Measurements from ENCODE around the gene ZNF765. TPM values are rescaled to one million over a fixed set of nuclear protein-coding genes. Genes with fewer than 3 reads are reported as not detected.

The ZNF765 gene
- total and polyA plus RNA-seq, 2 experiments from 2014 or later, result 12.7 to 24.5 TPM

- no peaks in the 10 kb centered on the region for H3K9me3 ChIP-seq (ENCODE audit: low read depth)
- H3K27me3 ChIP-seq, result no peaks in the 10 kb centered on the region
- no peak overlapping the region for H3K4me3 ChIP-seq
- no peak overlapping the region for H3K4me2 ChIP-seq
- H3K36me3 ChIP-seq (replicated peaks; ENCODE audit: insufficient read depth, low read depth), result peaks cover 2% of the 10 kb centered on the region
- DNase-seq (ENCODE audit: low spot score), result no peak
- no peaks in the 10 kb centered on the region for H4K20me1 ChIP-seq (ENCODE audit: insufficient read depth, poor library complexity, severe bottlenecking)
- no peaks in the 10 kb centered on the region for H3K9me2 ChIP-seq (replicated peaks; ENCODE audit: insufficient read depth)
- H3K27ac ChIP-seq, result no peak overlapping the region
- H2AFZ ChIP-seq, result no peak overlapping the region
- no peaks in the 10 kb centered on the region for H3K4me1 ChIP-seq (ENCODE audit: insufficient read depth)
- H3K79me2 ChIP-seq, result peaks cover under 1% of the 10 kb centered on the region
- TF ChIP-seq CTCF (IDR thresholded peaks at IDR 0.05; ENCODE audit: poor library complexity), result no peak
- TF ChIP-seq EZH2phosphoT487 (IDR thresholded peaks at IDR 0.05; ENCODE audit: low read depth, severe bottlenecking, unreplicated experiment), result no peak
- no peak for TF ChIP-seq EZH2 (IDR thresholded peaks at IDR 0.05; ENCODE audit: borderline replicate concordance)
- 63% methylated on average over 3 of the region's 3 CpGs for WGBS (ENCODE audit: low lambda C conversion rate, missing lambda C conversion rate)
Observed at GRCh38 chr19:53374288-53374687, 20.7 kb upstream of the ZNF765 start.

DNA sequence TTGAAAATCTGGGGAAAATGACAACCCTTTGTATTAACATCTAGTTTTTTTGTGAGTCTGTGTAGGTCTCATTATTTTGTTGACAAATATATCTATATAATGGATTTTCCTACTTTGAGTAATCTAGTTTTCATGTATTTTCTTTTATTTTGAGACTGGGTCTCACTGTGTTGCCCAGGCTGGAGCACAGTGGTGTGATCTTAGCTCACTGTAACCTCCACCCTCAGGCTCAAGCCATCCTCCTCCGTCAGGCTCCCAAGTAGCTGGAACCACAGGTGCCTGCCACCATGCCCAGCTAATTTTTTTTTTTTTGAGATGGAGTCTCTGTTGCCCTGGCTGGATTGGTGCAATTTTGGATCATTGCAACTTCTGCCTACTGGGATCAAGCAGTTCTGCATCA lies 20.2 kb upstream of the ZNF765 start:
- no peak overlapping the region for H2AFZ ChIP-seq
- H3K9me3 ChIP-seq (ENCODE audit: low read depth), result no peaks in the 10 kb centered on the region
- H3K27me3 ChIP-seq, result no peaks in the 10 kb centered on the region
- TF ChIP-seq CTCF (IDR thresholded peaks at IDR 0.05; ENCODE audit: poor library complexity) (no peak), EZH2 (IDR thresholded peaks at IDR 0.05; ENCODE audit: borderline replicate concordance) (no peak), EZH2phosphoT487 (IDR thresholded peaks at IDR 0.05; ENCODE audit: low read depth, severe bottlenecking, unreplicated experiment) (no peak)
- H3K9me2 ChIP-seq (replicated peaks; ENCODE audit: insufficient read depth), result no peaks in the 10 kb centered on the region
- H3K4me1 ChIP-seq (ENCODE audit: insufficient read depth), result no peaks in the 10 kb centered on the region
- H3K27ac ChIP-seq, result no peak overlapping the region
- H3K79me2 ChIP-seq, result no peaks in the 10 kb centered on the region
- H3K4me2 ChIP-seq, result no peak overlapping the region
- H4K20me1 ChIP-seq (ENCODE audit: insufficient read depth, poor library complexity, severe bottlenecking), result no peaks in the 10 kb centered on the region
- no peak for DNase-seq (ENCODE audit: low spot score)
- no peak overlapping the region for H3K4me3 ChIP-seq
- 91% methylated on average over 1 of the region's 1 CpG for WGBS (ENCODE audit: low lambda C conversion rate, missing lambda C conversion rate)
- H3K36me3 ChIP-seq (replicated peaks; ENCODE audit: insufficient read depth, low read depth), result peaks cover 5% of the 10 kb centered on the region

DNA sequence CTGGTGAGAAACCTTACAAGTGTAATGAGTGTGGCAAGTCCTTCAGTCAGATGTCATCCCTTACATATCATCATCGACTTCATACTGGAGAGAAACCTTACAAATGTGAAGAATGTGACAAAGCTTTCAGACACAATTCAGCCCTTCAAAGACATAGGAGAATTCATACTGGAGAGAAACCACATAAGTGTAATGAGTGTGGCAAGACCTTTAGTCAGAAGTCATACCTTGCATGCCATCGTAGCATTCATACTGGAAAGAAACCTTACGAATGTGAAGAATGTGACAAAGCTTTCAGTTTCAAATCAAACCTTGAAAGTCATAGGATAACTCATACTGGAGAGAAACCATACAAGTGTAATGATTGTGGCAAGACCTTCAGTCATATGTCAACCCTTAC lies 13.6 kb upstream of the ZNF765 start:
- Histone ChIP-seq H3K9me2 (replicated peaks; ENCODE audit: insufficient read depth) (no peaks in the 10 kb centered on the region), H3K79me2 (no peaks in the 10 kb centered on the region), H2AFZ (no peak overlapping the region), H3K4me3 (no peak overlapping the region), H3K27me3 (no peaks in the 10 kb centered on the region), H4K20me1 (ENCODE audit: insufficient read depth, poor library complexity, severe bottlenecking) (no peaks in the 10 kb centered on the region), H3K4me1 (ENCODE audit: insufficient read depth) (no peaks in the 10 kb centered on the region), H3K36me3 (replicated peaks; ENCODE audit: insufficient read depth, low read depth) (peaks cover 5% of the 10 kb centered on the region), H3K9me3 (ENCODE audit: low read depth) (peaks cover 46% of the 10 kb centered on the region), H3K27ac (no peak overlapping the region), H3K4me2 (no peak overlapping the region)
- TF ChIP-seq CTCF (IDR thresholded peaks at IDR 0.05; ENCODE audit: poor library complexity) (no peak), EZH2phosphoT487 (IDR thresholded peaks at IDR 0.05; ENCODE audit: low read depth, severe bottlenecking, unreplicated experiment) (no peak), EZH2 (IDR thresholded peaks at IDR 0.05; ENCODE audit: borderline replicate concordance) (no peak)
- no peak for DNase-seq (ENCODE audit: low spot score)
- WGBS (ENCODE audit: low lambda C conversion rate, missing lambda C conversion rate), result 98% methylated on average over 3 of the region's 3 CpGs

DNA sequence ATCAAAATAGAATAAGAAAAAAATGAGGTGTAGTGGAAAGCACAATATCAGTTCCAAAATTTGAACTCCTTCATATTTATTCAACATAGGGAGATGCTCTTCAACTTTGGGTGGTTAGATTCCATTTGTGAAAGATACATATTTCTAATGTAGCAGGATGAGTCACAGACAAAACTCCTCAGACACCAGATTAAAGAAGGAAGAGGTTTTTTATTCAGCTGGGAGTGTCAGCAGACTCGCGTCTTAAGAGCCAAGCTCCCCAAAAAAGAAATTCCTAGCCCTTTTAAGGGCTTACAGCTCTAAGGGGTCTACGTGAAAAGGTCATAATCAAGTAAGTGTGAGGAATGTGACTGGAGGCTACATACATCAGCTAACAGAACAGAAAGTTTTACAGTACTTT lies 6.8 kb upstream of the ZNF765 start:
- Histone ChIP-seq H3K4me2 (no peak overlapping the region), H3K4me1 (ENCODE audit: insufficient read depth) (no peaks in the 10 kb centered on the region), H3K36me3 (replicated peaks; ENCODE audit: insufficient read depth, low read depth) (no peaks in the 10 kb centered on the region), H3K27ac (no peak overlapping the region), H3K27me3 (no peaks in the 10 kb centered on the region), H3K4me3 (no peak overlapping the region), H2AFZ (no peak overlapping the region), H3K9me2 (replicated peaks; ENCODE audit: insufficient read depth) (no peaks in the 10 kb centered on the region), H4K20me1 (ENCODE audit: insufficient read depth, poor library complexity, severe bottlenecking) (no peaks in the 10 kb centered on the region), H3K79me2 (no peaks in the 10 kb centered on the region), H3K9me3 (ENCODE audit: low read depth) (peaks cover 17% of the 10 kb centered on the region)
- WGBS (ENCODE audit: low lambda C conversion rate, missing lambda C conversion rate), result 81% methylated on average over 3 of the region's 3 CpGs
- DNase-seq (ENCODE audit: low spot score), result no peak
- no peak for TF ChIP-seq EZH2 (IDR thresholded peaks at IDR 0.05; ENCODE audit: borderline replicate concordance)
- TF ChIP-seq CTCF (IDR thresholded peaks at IDR 0.05; ENCODE audit: poor library complexity), result no peak
- TF ChIP-seq EZH2phosphoT487 (IDR thresholded peaks at IDR 0.05; ENCODE audit: low read depth, severe bottlenecking, unreplicated experiment), result no peak
